Transverse colon (tissue), 4 donors: ENCODE measurements around the gene PRB2. TPM values are rescaled to one million over a fixed set of nuclear protein-coding genes. Genes with fewer than 3 reads are reported as not detected.

Experiments
- DNase-seq: peaks from one replicate; pipeline ENCODE4 v3.0.0-alpha.2; 2019
- H3K27ac ChIP-seq, 4 donors: fragments of 200-600 bp; sonication (generic); 2 replicates each; pipeline ENCODE4 v1.5.1; 2016 to 2018; ENCODE audit warnings: inconsistent platforms in 4 of 4
- H3K27me3 ChIP-seq: fragments of 200-600 bp; sonication (generic); 2 replicates; pipeline ENCODE4 v1.5.1; 2017; ENCODE audit warnings: inconsistent platforms
- H3K36me3 ChIP-seq, 4 donors: fragments of 200-600 bp; sonication (generic); 2 replicates each; pipeline ENCODE4 v1.5.1; 2017 to 2019; ENCODE audit warnings: inconsistent platforms in 4 of 4
- H3K4me1 ChIP-seq, 4 donors: fragments of 200-600 bp; sonication (generic); 2 replicates each; pipeline ENCODE4 v1.5.1; 2017 to 2020; ENCODE audit warnings: inconsistent platforms in 4 of 4
- H3K4me3 ChIP-seq, 4 donors: fragments of 200-600 bp; sonication (generic); 1 replicate in 1 of 4; 2 replicates in 3 of 4; pipeline versions ENCODE4 v1.5.1 to v1.6.1; 2017 to 2019; ENCODE audit warnings: inconsistent platforms in 4 of 4
- H3K9me3 ChIP-seq, 2 donors: fragments of 200-600 bp; sonication (generic); 2 replicates each; pipeline ENCODE4 v1.5.1; 2017 to 2019; ENCODE audit warnings: inconsistent platforms in 2 of 2
- EP300 ChIP-seq: sonication (generic); formaldehyde crosslinking; IDR thresholded peaks from one replicate; pipeline ENCODE4 v1.6.1; 2017; ENCODE audit warnings: antibody characterized with exemption, low read depth
- POLR2A ChIP-seq: fragments of 450-650 bp; IDR thresholded peaks from one replicate; pipeline ENCODE4 v1.6.1; 2016; ENCODE audit warnings: antibody characterized with exemption, mild to moderate bottlenecking, moderate library complexity
- POLR2AphosphoS5 ChIP-seq, 3 donors: sonication (generic); formaldehyde crosslinking; IDR thresholded peaks; one replicate each; pipeline ENCODE4 v1.6.1; 2016; ENCODE audit warnings: antibody characterized with exemption in 3 of 3
- WGBS, 2 donors: methylation state at CpG; one replicate each; pipeline ENCODE4 v1.1.5; 2018; ENCODE audit warnings: low coverage in 1 of 2; 5-methylcytosine and 5-hydroxymethylcytosine counted together
- in situ Hi-C, 4 donors: fragments of 200-750 bp; cut with MboI; loops; one replicate each; pipeline versions ENCODE4 v1.15.0 to v1.15.1; 2017; ENCODE audit warnings: low sequenced_read_pairs in 3 of 4, low pct_ligation_motif_present in 1 of 4, low pct_unique_long_range_greater_than_20kb in 1 of 4
- intact Hi-C: fragments of 100-400 bp; cut with DNase I; formaldehyde crosslinking; loops from one replicate; pipeline ENCODE4 v1.15.1; 2023; ENCODE audit warnings: low total_unique reads
- total RNA-seq, 4 donors: library from RNA; depleted of rRNA; stranded (reverse); fragments of >200 nt; gene quantifications; one replicate each; pipeline ENCODE4 v1.1.0, GENCODE V29; 2016
- TF ChIP-seq, protein P1 (sequence below), 5 experiments: fragments of 200-600 bp in 3 of 5; fragments of 450-650 bp in 2 of 5; sonication (generic) in 3 of 5; IDR thresholded peaks; 1 replicate in 2 of 5; 2 replicates in 3 of 5; pipeline ENCODE4 v1.5.1; 2016 to 2017; ENCODE audit warnings: antibody characterized with exemption in 5 of 5, inconsistent platforms in 3 of 5, mild to moderate bottlenecking in 2 of 5, moderate library complexity in 1 of 5

The PRB2 gene
- total RNA-seq, 4 donors from 2014 or later, result not detected

DNA sequence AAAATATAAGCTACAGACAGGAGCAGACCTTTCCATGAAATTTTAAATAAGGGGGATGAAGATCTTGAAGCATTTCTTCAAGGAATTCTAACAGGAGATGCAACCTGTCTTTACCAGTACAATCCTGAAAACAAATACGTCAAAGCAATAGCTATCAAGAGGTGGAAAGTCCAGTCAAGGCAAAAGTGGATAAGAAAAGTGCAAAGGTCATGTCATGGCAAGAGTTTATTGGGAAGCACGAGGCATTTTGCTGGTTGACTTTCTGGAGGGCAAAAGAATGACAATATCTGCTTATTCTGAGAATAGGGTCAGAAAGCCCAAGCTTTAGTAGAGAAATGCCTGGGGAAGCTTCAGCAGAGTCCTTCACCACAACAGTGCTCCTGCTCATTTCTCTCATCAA, 50.9 kb downstream of the PRB2 start:
- no peak for TF ChIP-seq POLR2A
- TF ChIP-seq, protein P1, sequence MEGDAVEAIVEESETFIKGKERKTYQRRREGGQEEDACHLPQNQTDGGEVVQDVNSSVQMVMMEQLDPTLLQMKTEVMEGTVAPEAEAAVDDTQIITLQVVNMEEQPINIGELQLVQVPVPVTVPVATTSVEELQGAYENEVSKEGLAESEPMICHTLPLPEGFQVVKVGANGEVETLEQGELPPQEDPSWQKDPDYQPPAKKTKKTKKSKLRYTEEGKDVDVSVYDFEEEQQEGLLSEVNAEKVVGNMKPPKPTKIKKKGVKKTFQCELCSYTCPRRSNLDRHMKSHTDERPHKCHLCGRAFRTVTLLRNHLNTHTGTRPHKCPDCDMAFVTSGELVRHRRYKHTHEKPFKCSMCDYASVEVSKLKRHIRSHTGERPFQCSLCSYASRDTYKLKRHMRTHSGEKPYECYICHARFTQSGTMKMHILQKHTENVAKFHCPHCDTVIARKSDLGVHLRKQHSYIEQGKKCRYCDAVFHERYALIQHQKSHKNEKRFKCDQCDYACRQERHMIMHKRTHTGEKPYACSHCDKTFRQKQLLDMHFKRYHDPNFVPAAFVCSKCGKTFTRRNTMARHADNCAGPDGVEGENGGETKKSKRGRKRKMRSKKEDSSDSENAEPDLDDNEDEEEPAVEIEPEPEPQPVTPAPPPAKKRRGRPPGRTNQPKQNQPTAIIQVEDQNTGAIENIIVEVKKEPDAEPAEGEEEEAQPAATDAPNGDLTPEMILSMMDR (IDR thresholded peaks at IDR 0.05), result no peak
- no peak for TF ChIP-seq POLR2AphosphoS5 (IDR thresholded peaks at IDR 0.05)
- TF ChIP-seq EP300, result no peak
- no peaks in the 10 kb centered on the region for H3K9me3 ChIP-seq
- in situ Hi-C loops (loop anchor here in 1 of 4 donors (25.0 kb wide), 1 partner anchor 93 kb away; no protein-coding TSS in a partner anchor), intact Hi-C loops (no loop called here)
- DNase-seq, result no peak
- H3K36me3 ChIP-seq, result no peaks in the 10 kb centered on the region
- H3K27ac ChIP-seq, result no peak overlapping the region
- no peaks in the 10 kb centered on the region for H3K4me1 ChIP-seq
- H3K4me3 ChIP-seq, result no peak overlapping the region
- H3K27me3 ChIP-seq, result no peaks in the 10 kb centered on the region
- WGBS, 2 donors, result 36 to 60% methylated on average over 2 of the region's 2 CpGs

Other genes starting within 250 kb of the PRB2 start
- 10 to 100 TPM in 1 of 4 donors, 1 to 10 TPM in 3; 5.2 to 17.2 (median 8.9) TPM for gene SMIM10L1, start 224.4 kb downstream of the PRB2 start, total RNA-seq
- not detected for gene TAS2R42, start 208.6 kb downstream of the PRB2 start, total RNA-seq
- gene PRB3, start 125.9 kb downstream of the PRB2 start, total RNA-seq, result not detected
- not detected for gene PRB4, start 85.1 kb downstream of the PRB2 start, total RNA-seq